ENCODE results near the gene TMEM198.

The TMEM198 gene

GRCh38 chr2:219525533-219526232, 18.1 kb upstream of the TMEM198 start:
- DNase-seq (ENCODE audit: low read depth, low spot score): no peak

GRCh38 chr2:219526320-219527075, 17.3 kb upstream of the TMEM198 start:
- no peak for DNase-seq (ENCODE audit: low read depth, low spot score)

GRCh38 chr2:219527076-219527394, 16.8 kb upstream of the TMEM198 start:
- DNase-seq (ENCODE audit: low read depth, low spot score): no peak

- no peak for DNase-seq (ENCODE audit: low read depth, low spot score)
Measured at GRCh38 chr2:219527472-219527871, 16.4 kb upstream of the TMEM198 start.

- DNase-seq (ENCODE audit: low read depth, low spot score): no peak
Measured at GRCh38 chr2:219530048-219530963, 13.5 kb upstream of the TMEM198 start.

- DNase-seq (ENCODE audit: low read depth, low spot score): no peak
Measured at GRCh38 chr2:219531639-219532377, 12.0 kb upstream of the TMEM198 start.

GRCh38 chr2:219532378-219532649, 11.5 kb upstream of the TMEM198 start:
- no peak for DNase-seq (ENCODE audit: low read depth, low spot score)

GRCh38 chr2:219533930-219534661, 9.7 kb upstream of the TMEM198 start:
- no peak for DNase-seq (ENCODE audit: low read depth, low spot score)

GRCh38 chr2:219536425-219536824, 7.4 kb upstream of the TMEM198 start:
- no peak for DNase-seq (ENCODE audit: low read depth, low spot score)

GRCh38 chr2:219536967-219537366, 6.9 kb upstream of the TMEM198 start:
- no peak for DNase-seq (ENCODE audit: low read depth, low spot score)

- no peak for DNase-seq (ENCODE audit: low read depth, low spot score)
Measured at GRCh38 chr2:219537657-219538488, 6.0 kb upstream of the TMEM198 start.

- no peak for DNase-seq (ENCODE audit: low read depth, low spot score)
Measured at GRCh38 chr2:219538504-219538951, 5.3 kb upstream of the TMEM198 start.

- DNase-seq (ENCODE audit: low read depth, low spot score): no peak
Measured at GRCh38 chr2:219538956-219539788, 4.7 kb upstream of the TMEM198 start.

- DNase-seq (ENCODE audit: low read depth, low spot score): no peak
Measured at GRCh38 chr2:219539926-219540678, 3.7 kb upstream of the TMEM198 start.

GRCh38 chr2:219540784-219541504, 2.9 kb upstream of the TMEM198 start:
- DNase-seq (ENCODE audit: low read depth, low spot score): no peak

GRCh38 chr2:219541611-219542180, 2.1 kb upstream of the TMEM198 start:
- no peak for DNase-seq (ENCODE audit: low read depth, low spot score)

GRCh38 chr2:219542931-219543595, 765 bp upstream of the TMEM198 start:
- no peak for DNase-seq (ENCODE audit: low read depth, low spot score)
